ENCODE data around the gene GNA14.

- TF ChIP-seq CTCF (IDR thresholded peaks at IDR 0.05) (no peak), ZFX (IDR thresholded peaks at IDR 0.05; ENCODE audit: borderline replicate concordance) (no peak)
These were observed 226.4 kb downstream of the GNA14 start for GRCh38 chr9:77421506-77422265.
